Glomerular endothelial cell (primary cell): ENCODE data around the gene TP53RK. TPM values are rescaled to one million over a fixed set of nuclear protein-coding genes. Genes with fewer than 3 reads are reported as not detected.

Experiments
- DNase-seq: peaks from one replicate; pipeline ENCODE4 v3.0.0-alpha.2; 2011; ENCODE audit warnings: low read depth, low spot score; ENCODE audit errors: extremely low read depth
- total RNA-seq: library from RNA; depleted of rRNA; stranded (reverse); fragments of >200 nt; gene quantifications from 2 replicates; pipeline ENCODE4 v1.2.3, GENCODE V29; 2015

TP53RK gene
- total RNA-seq, 1 donor from 2014 or later: 19.7 TPM

DNA sequence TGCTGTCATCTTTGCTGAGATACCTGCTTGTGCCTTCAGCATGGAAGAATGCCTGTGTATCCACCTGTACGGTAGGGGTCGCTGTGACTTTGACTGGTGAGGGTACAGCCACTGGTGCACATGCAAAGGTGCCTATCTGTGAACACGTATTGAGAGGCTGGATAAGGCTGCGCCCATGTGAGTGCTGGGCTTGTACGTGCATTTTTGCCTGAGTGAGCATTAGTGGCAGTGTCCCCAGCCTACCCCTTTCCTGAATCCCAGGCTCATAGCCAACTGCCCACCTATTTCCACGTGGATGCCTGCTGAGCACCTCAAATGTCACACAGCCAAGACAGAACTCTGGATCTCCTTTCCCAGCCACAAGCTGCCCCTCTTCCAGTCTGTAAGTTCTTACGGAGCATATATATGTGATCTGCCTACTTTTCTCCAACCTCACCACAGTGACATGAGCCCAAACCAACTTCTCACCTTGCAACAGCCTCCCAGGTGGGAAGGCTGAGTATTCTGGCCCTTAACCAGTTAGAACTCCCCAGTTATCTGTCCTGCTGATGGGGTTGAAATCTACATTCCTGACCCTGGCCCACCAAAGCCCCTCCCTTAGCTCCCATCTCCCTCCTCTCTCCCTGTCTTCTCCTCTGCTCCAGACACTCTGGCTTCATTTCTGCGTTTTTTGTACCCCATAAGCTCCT, 19.1 kb upstream of the TP53RK start:
- DNase-seq: no peak

DNA sequence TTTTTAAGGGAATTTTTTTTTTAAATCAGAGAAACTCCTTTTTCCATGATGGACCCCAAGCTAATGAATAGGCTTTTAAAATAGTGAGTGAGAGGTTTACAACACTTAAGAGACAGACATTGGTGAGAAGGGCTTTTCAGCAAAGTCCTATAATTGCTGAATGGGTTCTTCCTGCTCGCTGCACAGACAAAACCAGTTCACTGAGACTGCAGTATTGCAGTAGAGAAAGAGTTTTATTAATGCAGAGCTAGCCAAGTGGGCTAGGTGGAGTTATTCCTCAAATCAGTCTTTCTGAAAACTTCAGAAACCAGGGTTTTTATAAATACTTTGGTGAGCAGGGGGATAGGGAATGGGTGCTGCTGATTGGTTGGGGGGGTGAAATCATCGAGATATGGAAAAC, 17.0 kb upstream of the TP53RK start:
- DNase-seq: no peak

DNA sequence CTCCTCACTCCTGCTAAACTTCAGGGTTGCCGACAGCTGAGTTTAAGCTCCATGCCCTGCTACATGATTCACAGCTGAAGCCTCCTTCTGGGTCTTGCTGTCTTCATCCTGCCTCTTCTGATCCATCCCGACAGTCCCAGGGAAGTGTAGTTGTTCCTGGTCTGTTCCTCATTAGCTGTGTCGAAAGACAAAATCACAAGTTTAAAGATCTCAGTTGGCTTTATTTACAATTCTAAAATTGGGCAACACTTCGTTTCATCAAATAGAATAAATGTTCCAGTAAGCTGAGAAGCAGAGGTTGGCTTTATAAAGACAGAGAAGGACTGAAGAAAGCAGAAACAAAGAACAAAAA, 16.1 kb upstream of the TP53RK start:
- no peak for DNase-seq

DNA sequence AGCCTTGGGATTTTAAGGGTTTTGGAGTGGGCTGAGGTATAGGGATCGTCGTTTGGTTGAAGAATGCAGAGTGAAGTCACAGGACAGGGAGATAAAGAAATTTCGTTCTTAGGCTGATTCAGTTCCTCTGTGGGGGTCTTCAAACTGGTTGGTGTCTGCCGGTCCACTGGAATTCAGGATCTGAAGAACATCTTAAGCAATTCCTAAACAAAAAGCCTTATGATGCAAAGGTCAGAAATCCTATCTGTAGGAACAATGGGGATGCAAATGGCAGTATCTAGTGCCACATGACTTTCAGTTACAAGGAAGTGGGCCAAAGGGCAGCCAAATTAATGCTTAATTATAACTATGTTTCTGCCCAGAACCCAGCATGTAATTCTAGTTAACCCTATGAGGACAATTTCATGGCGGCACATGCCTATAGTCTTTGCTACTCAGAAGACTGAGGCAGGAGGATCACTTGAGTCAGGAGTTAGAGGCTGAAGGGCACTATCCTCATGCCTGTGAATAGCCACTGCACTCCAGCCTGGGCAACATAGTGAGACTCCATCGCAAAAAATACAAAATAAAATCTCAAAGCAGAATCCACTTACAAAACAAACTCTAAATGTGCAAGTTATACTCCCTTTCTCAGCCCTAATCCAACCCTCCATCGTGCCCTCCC, 15.6 kb upstream of the TP53RK start:
- no peak for DNase-seq

DNA sequence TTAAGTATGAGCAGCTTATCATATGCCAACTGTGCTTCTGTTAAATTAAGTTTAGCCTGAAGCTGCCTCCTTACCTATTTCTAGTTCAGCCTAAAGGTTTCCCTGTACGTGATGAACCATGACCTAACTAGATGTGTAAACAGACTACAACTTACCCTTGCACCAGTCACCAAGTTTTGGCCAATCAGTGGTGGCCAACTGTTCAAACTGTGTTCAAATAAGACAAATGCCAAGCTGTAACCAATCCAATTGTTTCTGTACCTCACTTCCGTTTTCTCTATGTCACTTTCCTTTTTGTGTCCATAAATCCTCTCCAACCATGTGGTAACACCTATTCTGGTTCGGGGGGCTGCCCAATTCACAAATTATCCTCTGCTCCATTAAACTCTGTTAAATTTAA, 14.2 kb upstream of the TP53RK start:
- no peak for DNase-seq

DNA sequence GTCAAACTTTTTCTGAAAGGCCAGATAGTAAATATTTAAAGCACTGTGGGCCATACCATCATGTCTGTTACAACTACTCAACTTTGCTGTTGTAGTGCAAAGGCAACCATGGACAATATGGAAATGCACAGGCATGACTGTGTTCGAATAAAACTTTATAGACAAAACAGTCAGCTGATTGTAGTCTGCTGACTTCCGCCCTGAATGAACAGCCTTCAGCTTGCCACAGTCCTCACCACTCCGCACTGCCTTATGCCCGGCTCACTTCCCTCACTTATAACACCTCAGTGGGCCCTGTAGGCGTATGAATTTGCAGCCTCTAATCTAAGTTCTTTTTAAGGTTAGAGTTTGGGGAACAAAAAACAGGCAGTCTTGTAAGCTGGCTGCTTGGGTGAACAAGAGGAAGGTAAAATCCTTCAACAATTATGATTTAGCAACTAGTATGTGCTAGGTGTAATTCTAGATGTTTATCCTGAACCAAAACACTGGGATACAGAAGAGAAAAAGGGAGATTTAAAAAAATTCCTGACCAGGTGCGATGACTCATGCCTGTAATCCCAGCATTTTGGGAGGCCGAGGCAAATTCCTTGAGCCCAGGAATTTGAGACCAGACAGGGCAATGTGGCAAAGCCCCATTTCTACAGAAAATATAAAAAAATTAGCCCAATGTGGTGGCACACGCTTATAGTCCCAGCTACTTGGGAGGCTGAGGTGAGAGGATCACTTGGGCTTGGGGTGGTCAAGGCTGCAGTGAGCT, 13.4 kb upstream of the TP53RK start:
- no peak for DNase-seq

DNA sequence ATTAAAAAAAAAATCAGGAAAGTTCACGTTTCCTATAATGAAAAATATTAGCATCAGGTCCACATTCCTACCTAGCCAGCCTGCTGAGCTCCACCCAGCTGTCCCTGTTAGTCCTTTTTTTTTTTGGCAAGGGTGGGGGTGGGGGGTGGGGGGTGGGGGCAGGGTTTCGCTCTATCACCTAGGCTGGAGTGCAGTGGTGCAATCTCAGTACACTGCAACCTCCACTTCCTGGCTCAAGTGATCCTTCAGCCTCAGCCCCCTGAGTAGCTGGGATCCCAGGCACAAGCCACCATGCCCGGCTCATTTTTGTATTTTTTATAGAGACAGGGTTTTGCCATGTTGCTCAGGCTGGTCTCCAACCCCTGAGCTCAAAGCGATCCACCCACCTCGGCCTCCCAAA, 12.7 kb upstream of the TP53RK start:
- DNase-seq: no peak

DNA sequence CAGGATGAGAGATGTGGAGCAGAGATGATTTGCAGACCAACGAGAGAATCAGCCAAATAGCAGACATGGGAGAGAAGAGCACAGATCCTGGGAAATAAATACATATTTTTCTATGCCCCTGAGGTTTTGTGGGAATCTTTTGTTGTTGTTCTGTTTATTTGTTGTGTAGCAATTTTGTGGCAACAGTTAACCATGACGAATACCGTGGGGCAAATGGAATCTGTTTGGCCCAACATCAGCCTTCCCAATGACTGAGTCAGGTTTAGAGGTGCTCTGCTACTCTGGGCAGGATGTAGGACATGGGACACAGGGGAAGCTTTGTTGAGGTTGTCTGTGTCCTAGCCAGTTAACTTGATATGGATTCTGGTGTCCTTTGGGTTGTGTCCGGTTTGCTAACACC, 12.3 kb upstream of the TP53RK start:
- DNase-seq: no peak

DNA sequence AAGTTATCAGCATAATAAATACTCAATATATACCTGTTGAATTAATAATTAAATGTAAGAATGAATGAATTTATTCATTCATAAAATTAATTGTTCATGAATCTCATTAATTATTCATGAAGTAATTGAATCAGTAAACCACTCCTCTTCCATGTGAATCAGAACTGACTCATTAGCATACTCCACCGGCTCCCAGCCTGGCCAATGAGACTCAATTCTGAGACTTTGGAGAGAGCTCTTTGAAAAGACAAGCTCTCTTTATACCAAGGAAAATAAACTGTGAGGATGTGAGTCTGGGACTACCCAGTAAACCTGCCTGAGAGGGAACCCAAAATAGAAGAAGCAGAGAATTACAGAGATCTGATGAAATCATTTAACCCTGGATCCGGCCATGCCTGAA, 11.8 kb upstream of the TP53RK start:
- no peak for DNase-seq

DNA sequence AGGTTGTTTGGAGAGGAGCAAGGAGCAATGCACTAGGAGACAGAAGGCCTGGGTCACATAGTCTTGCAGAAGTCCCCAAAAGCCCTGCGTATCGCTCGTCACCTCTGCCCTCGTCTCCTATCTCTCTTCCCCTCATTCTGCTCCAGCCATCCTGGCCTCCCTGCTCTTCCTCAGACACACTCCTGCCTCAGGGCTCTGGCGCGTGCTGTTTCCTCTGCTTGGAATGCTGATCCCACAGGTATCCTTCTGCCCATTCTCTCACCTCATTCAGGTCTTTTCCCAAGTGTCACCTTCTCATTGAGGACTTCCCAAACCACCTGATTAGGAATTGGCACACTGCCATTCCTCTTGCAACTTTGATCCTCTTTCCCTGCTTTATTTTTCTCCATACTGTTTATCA, 11.2 kb upstream of the TP53RK start:
- DNase-seq: no peak

DNA sequence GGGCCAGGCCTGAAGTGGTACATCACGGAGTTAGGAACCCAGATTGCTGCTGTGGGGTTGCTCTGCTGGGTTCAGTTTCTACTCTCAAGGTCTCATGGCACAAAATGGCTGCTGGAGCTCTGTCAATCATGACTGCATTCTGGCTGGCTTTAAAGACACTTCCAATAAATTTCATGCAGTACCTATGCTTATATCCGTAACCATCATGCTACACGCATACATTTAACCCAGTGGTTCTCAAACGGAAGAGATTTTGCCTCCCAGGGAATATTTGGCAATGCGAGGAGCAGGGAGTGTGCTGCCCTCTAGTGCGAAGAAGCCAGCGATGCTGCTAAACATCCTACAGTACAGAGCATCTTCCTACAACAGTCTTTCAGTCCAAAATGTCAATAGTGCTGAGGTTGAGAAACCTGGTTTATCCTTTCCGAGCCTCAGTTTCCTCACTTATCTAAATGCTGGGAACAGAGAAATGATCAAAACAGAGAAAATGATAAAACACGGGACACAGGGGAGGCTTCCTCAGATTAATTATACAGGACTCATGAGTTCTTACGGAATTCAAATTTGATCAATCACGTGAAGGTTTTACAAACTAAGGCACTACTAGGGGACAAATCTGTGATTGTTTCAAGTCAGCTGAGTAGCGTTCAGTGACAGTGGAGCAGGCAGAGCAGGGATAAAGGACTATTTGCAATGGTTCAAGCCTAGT, 10.6 kb upstream of the TP53RK start:
- DNase-seq: no peak

DNA sequence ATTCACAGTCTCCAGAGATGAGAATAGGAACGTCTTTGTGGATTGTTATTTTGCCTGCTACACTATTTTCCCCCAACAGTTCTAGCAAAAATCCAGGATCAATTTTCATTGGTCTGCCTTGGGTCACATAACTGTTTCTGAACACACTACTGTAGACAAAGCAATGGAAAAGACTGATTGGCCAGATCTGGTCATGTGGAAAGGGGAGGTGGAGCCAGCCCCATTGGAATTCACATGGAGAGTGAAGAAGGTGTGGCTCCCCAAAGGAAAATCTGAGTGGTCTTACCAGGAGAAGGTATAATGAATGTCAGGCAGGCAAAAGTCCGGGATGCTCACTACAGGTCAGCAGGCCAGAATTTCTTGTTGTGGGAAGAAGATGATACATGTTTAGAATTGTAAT, 9.5 kb upstream of the TP53RK start:
- no peak for DNase-seq

DNA sequence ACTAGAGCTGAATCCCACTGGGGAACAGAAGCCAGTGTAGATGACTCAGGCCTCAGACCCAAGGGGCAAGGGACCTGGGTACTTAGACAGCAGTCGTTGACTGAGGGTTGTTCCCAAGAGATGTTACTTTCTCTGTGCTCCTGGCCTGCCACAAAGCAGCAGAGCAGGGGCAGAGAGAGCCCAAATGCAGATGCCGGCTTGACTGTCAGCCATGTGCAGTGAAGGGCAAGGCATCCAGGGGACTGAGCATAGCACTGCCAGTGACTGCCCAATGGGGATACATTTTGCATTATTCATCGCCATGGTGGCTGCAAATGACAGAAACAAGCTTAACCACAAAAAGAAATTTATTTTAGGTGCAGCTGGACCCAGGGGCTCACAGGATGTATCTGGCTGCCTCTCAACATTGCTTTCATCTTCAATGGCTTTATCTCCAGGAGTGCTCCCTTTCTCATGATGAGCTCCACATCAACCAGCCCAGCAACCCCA, 7.6 kb upstream of the TP53RK start:
- no peak for DNase-seq

DNA sequence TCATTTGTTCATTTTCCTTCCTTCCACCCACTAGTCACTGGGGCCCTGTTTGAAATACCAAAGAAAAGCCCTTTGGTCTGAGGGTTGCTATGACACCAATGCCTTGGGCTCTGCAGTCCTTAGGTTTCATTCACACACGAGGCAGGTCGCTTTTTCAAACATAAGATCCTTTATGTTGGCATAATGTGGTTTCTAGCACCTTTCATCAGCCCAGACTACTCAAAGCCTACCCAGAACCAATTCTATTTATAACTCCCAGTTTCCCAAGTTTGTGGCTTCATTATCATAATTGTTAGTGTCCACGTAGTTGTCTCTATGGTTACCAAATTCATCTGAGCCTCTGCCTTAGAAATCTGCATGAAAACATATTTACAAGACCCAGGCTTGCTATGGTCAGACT, 6.6 kb upstream of the TP53RK start:
- no peak for DNase-seq

DNA sequence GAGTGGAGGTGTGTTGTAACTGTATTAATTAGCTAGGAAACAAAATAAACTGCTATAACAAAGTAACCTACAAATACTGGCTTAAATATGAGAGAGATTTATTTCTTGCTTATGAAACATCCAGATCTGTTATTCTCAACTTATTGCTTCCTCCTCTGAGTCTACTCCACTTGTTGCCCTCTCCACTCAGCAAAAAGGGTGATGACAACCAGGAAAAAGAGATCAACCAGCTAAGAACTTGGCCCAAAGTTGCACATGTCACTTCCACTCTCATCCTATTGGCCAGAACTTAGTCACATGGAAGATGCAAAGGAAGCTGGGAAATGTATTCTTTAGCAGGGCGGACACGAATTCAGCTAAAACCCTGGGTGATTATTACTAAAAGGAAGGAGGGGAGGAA, 5.2 kb upstream of the TP53RK start:
- no peak for DNase-seq

DNA sequence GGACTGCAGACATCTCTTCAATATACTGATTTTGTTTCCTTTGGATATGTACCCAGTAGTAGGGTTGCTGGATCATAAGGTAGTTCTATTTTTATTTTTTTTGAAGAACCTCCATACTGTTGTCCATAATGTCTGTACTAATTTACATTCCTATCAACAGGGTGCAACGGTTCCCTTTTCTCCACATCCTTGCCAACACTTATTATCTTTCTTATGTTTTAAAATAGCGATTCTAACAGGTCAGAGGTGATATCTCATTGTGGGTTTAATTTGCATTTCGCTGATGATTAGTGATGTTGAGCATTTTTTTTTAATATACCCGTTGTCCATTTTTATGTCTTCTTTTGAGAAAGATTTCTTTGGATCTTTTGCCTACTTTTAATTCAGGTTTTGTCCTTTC, 2.0 kb upstream of the TP53RK start:
- no peak for DNase-seq

DNA sequence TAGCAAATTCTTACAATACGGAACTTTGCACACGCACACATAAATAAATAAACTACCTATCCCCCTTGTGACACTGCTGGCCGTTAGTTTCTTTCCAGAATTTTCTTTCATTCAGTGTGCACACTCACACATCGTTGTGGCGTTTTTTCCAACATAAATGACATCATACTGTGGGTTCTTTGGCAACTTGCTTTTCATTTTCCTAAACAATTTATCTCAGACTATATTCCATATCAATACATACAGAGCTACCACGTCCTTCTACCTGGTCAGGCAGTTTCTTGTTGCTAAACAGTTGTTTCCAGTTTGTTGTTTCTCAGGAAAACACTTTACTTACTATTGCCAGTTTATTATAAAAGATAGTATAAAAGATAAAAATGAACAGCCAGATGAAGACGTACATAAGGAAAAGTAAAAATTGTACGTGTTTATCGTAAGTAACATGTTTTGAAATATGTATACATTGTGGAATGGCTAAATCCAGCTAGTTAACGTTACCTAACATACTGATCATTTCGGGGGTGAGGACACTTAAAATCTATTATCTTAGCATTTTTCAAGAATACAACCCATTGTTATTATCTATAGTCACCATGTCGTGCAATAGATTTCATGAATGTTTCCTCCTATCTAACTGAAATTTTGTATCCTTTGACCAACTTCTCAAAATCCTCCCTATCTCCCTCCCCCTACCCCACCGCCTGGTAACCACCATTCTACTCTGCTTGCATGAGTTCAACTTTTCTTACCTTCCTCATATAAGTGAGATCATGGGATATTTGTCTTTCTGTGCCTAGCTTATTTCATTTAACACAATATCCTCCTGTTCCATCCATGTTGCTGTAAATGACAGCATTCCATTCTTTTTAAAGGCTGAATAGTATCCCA, 1.2 kb upstream of the TP53RK start:
- no peak for DNase-seq

DNA sequence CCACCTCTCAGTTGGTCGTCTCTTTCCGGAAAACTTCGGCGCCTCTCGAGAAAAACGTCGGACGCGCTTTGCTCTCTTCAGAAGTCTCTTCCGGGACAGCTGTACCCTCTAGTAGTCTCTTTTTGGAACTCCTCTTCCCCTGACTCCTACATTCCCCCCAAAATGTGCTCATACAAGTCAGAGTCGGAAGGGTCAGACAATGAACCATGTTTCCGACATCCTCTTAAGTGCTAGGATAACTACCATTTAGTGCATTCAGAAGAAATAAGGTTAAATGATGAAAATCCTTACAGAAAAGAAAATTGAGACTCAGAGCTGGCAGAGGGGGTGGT, 476 bp upstream of the TP53RK start:
- DNase-seq: no peak

DNA sequence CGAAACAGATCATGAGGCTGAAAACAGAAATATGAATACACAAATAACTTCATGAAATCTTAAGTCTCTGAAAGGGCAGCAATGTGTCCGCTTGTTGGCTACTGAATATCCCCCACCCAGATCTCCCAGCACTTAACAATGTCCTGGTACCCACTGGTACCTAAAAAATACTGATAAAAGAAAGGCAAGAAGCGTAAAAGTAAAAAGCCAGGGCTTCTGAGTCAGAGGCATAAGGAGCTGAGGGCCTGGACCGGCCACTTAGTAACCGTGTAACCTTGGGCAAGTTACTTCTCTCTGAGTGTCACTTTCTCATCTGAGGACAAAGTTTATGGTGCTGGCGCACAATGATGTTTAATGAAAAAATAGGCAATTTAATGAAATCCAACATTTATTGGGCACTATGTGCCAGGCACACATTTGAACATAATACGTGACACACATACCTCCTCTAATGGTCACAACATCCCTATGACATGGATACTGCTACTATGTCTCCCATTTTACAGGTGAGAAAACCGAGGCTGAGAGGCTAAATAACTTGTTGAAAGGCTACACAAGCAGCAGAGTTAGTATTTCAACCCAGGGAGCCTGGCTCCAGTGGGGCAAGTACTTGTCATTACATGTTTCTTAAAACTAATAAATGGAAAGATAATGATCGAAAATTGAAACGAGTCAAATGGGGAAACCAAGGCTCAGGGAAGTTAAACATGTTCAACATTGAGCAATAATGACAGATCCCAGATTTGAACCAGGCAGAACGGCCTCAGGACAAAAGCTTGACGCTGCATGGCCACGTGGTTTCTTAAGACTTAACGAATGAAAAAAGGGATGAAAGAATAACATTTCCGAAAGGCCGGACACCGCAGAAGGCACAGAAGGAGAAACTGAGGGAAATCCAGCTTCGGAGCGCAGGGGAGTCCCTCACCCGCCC, 828 bp downstream of the TP53RK start:
- DNase-seq: no peak
